Endothelial cell of umbilical vein (primary cell): Measurements from ENCODE around the gene UGT1A9. TPM values are rescaled to one million over a fixed set of nuclear protein-coding genes. Genes with fewer than 3 reads are reported as not detected.

Experiments used
- BruUV-seq: library from RNA; stranded (reverse); fragments of 400-500 nt; replicated peaks from 2 replicates; lab custom pipeline; 2021; lab: Mats Ljungman, UMichigan
- CTCF ChIA-PET: fragments of 300-600, 350-600 bp; sonication (Branson Sonifier 250); formaldehyde crosslinking; loops from one replicate; lab custom pipeline; 2021; ENCODE audit warnings: antibody characterized with exemption, inconsistent platforms; lab: Charles Lee
- POLR2A ChIA-PET: fragments of 300-600, 350-600 bp; sonication (Branson Sonifier 250); formaldehyde crosslinking; loops from one replicate; lab custom pipeline; 2021; ENCODE audit warnings: antibody characterized with exemption, inconsistent platforms; lab: Charles Lee
- DNase-seq: peaks from one replicate; pipeline ENCODE4 v3.0.0-alpha.2; 2011; ENCODE audit warnings: low read depth, low spot score
- FAIRE-seq: peaks from 2 replicates; lab custom pipeline; 2011; peaks lifted over from hg19 to GRCh38; lab: Jason Lieb, UNC
- H2AFZ ChIP-seq: 2 replicates; pipeline ENCODE4 v1.6.0; 2012; ENCODE audit warnings: low read depth, low read length, control low read depth, inconsistent platforms
- H3K27ac ChIP-seq: 2 replicates; pipeline ENCODE4 v1.5.1; 2011; ENCODE audit warnings: low read depth, mild to moderate bottlenecking, control low read depth, low read length, moderate library complexity; ENCODE audit not compliant: insufficient read depth
- H3K27me3 ChIP-seq, 2 experiments: 2 replicates each; pipeline versions ENCODE4 v1.6.0 to v1.6.1; 2011; ENCODE audit warnings: low read length in 2 of 2, mixed read lengths in 1 of 2; ENCODE audit not compliant: control insufficient read depth in 2 of 2, insufficient read depth in 2 of 2
- H3K36me3 ChIP-seq, 2 experiments: 2 replicates in 1 of 2; 3 replicates in 1 of 2; pipeline ENCODE4 v1.5.1; 2011; ENCODE audit warnings: low read length in 2 of 2, mild to moderate bottlenecking in 1 of 2, moderate library complexity in 1 of 2; ENCODE audit not compliant: control insufficient read depth in 2 of 2, insufficient read depth in 2 of 2; ENCODE audit errors: extremely low read depth in 1 of 2
- H3K4me1 ChIP-seq: 3 replicates; pipeline ENCODE4 v1.5.1; 2011; ENCODE audit warnings: mild to moderate bottlenecking, low read length; ENCODE audit not compliant: control insufficient read depth, insufficient read depth; ENCODE audit errors: extremely low read depth
- H3K4me2 ChIP-seq: 2 replicates; pipeline ENCODE4 v1.6.1; 2011; ENCODE audit warnings: low read length, control low read depth, mixed read lengths; ENCODE audit not compliant: insufficient read depth
- H3K4me3 ChIP-seq, 3 experiments: fragments of 200-600 bp in 1 of 3; sonication (generic), shearing (Covaris generic) in 1 of 3; replicated peaks in 1 of 3; 2 replicates each; pipeline ENCODE4 v1.5.1; 2011 to 2016; ENCODE audit warnings: control low read depth in 3 of 3, low read length in 3 of 3, mild to moderate bottlenecking in 2 of 3, inconsistent platforms in 1 of 3, low read depth in 1 of 3, moderate library complexity in 1 of 3; ENCODE audit not compliant: insufficient read depth in 1 of 3
- H3K79me2 ChIP-seq: 2 replicates; pipeline ENCODE4 v1.6.0; 2012; ENCODE audit warnings: low read length, inconsistent platforms; ENCODE audit not compliant: control insufficient read depth, insufficient read depth
- H3K9ac ChIP-seq: replicated peaks from 2 replicates; pipeline ENCODE3; 2011; ENCODE audit warnings: low read length, control low read depth; ENCODE audit not compliant: insufficient read depth; ENCODE audit errors: extremely low read depth
- H3K9me1 ChIP-seq: replicated peaks from 3 replicates; pipeline ENCODE4 v1.6.0; 2011; ENCODE audit warnings: mild to moderate bottlenecking, low read length; ENCODE audit not compliant: control insufficient read depth, insufficient read depth; ENCODE audit errors: extremely low read depth
- H3K9me3 ChIP-seq: replicated peaks from 2 replicates; pipeline ENCODE4 v1.5.1; 2012; ENCODE audit warnings: low read length, inconsistent platforms; ENCODE audit not compliant: control insufficient read depth, insufficient read depth
- H4K20me1 ChIP-seq: replicated peaks from 2 replicates; pipeline ENCODE3; 2011; ENCODE audit warnings: mild to moderate bottlenecking, low read length; ENCODE audit not compliant: control insufficient read depth, insufficient read depth; ENCODE audit errors: extremely low read depth
- EZH2 ChIP-seq: IDR thresholded peaks from 2 replicates; pipeline ENCODE4 v1.6.1; 2012; ENCODE audit warnings: borderline replicate concordance, low read depth, mild to moderate bottlenecking, moderate library complexity, low read length, inconsistent platforms; ENCODE audit not compliant: severe bottlenecking
- FOS ChIP-seq: IDR thresholded peaks from 2 replicates; pipeline ENCODE4 v1.6.1; 2011; ENCODE audit warnings: mild to moderate bottlenecking, low read length, moderate library complexity, borderline replicate concordance; ENCODE audit not compliant: insufficient read depth
- GATA2 ChIP-seq: IDR thresholded peaks from 2 replicates; pipeline ENCODE4 v1.7.0; 2011; ENCODE audit warnings: low read depth, mild to moderate bottlenecking, moderate library complexity, mixed read lengths, low read length; ENCODE audit not compliant: insufficient read length, insufficient read depth
- JUN ChIP-seq: IDR thresholded peaks from 2 replicates; pipeline ENCODE4 v1.6.1; 2011; ENCODE audit warnings: borderline replicate concordance, low read depth; ENCODE audit not compliant: insufficient read length, insufficient read depth
- MYC ChIP-seq: IDR thresholded peaks from one replicate; pipeline ENCODE4 v1.6.1; 2011; ENCODE audit warnings: mild to moderate bottlenecking, low read depth, low read length
- POLR2A ChIP-seq: IDR thresholded peaks from 2 replicates; pipeline ENCODE4 v1.6.1; 2012; ENCODE audit warnings: low read depth, mild to moderate bottlenecking, control low read depth, low read length
- POLR2AphosphoS5 ChIP-seq: IDR thresholded peaks from 2 replicates; pipeline ENCODE4 v1.6.1; 2012; ENCODE audit warnings: low read depth, mild to moderate bottlenecking, control low read depth, low read length, moderate library complexity; ENCODE audit not compliant: insufficient read depth
- dilution Hi-C: fragments of 300-500 bp; cut with MboI; formaldehyde crosslinking; loops from one replicate; pipeline ENCODE4 v1.15.0; 2019; ENCODE audit warnings: low sequenced_read_pairs; ENCODE audit not compliant: extremely low pct_ligation_motif_present
- intact Hi-C: fragments of 100-400 bp; cut with micrococcal nuclease; formaldehyde crosslinking; loops from one replicate; pipeline ENCODE4 v1.10.0; 2022
- polyA plus RNA-seq, 4 experiments: library from polyadenylated mRNA; depleted of rRNA in 3 of 4; stranded (reverse) in 3 of 4; unstranded in 1 of 4; fragments of >200 nt; gene quantifications; 2 replicates each; pipeline versions ENCODE4 v1.2.1 to v1.2.3, GENCODE V29; 2011 to 2012; ENCODE audit warnings: missing spikeins in 1 of 4
- total RNA-seq: library from RNA; stranded (reverse); gene quantifications from 2 replicates; pipeline ENCODE4 v1.2.3, GENCODE V29; 2021
- TF ChIP-seq, protein P1 (sequence below), 2 donors: IDR thresholded peaks; 1 replicate in 1 of 2; 2 replicates in 1 of 2; pipeline ENCODE4 v1.5.1; 2011; ENCODE audit warnings: low read length in 2 of 2, mild to moderate bottlenecking in 2 of 2, moderate library complexity in 2 of 2, control low read depth in 1 of 2, inconsistent platforms in 1 of 2, low read depth in 1 of 2; ENCODE audit not compliant: insufficient read depth in 1 of 2; ENCODE audit errors: extremely low read depth in 1 of 2
- TF ChIP-seq, protein P2 (sequence below): IDR thresholded peaks from 2 replicates; pipeline ENCODE4 v1.6.1; 2011; ENCODE audit not compliant: insufficient read depth, insufficient read length

UGT1A9 gene
- total and polyA plus RNA-seq, 2 donors (not counting 3 experiments of a cell fraction or from before 2014, with no cell fraction given), result not detected

DNA sequence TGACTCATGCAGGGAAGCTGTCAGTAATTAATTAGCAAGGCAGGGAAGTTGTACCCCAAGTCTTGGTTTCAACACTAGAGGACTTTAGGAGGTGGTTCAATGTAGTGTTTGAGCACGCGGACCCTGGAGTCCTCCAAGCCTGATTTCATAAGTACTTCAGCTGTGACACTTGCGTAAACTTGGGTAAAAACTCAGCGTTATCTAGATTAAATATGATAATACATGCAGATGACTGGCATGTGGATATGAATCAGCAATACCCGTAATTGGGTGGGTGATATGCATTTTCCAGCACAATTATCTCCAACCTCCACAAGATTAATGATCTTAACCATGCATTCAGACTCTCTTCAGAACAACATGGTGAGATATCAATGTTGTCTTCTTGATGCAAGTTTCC is 15.2 kb downstream of the UGT1A9 start:
- H3K9me1 ChIP-seq, result no peaks in the 10 kb centered on the region
- FAIRE-seq (no peak), DNase-seq (no peak)
- intact Hi-C loops, result no loop called here
- no TSS peak for BruUV-seq
- H3K4me3 ChIP-seq, result no peak overlapping the region
- no peak overlapping the region for H2AFZ ChIP-seq
- H3K9ac ChIP-seq, result no peak overlapping the region
- no peaks in the 10 kb centered on the region for H3K27me3 ChIP-seq
- ChIA-PET POLR2A (no interaction called here), CTCF (no interaction called here)
- TF ChIP-seq POLR2AphosphoS5 (no peak), MYC (no peak), POLR2A (no peak), GATA2 (no peak), EZH2 (no peak), JUN (no peak), FOS (no peak)
- TF ChIP-seq, protein P1, sequence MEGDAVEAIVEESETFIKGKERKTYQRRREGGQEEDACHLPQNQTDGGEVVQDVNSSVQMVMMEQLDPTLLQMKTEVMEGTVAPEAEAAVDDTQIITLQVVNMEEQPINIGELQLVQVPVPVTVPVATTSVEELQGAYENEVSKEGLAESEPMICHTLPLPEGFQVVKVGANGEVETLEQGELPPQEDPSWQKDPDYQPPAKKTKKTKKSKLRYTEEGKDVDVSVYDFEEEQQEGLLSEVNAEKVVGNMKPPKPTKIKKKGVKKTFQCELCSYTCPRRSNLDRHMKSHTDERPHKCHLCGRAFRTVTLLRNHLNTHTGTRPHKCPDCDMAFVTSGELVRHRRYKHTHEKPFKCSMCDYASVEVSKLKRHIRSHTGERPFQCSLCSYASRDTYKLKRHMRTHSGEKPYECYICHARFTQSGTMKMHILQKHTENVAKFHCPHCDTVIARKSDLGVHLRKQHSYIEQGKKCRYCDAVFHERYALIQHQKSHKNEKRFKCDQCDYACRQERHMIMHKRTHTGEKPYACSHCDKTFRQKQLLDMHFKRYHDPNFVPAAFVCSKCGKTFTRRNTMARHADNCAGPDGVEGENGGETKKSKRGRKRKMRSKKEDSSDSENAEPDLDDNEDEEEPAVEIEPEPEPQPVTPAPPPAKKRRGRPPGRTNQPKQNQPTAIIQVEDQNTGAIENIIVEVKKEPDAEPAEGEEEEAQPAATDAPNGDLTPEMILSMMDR (IDR thresholded peaks at IDR 0.05; ENCODE audit: extremely low read depth in 1 of 2, insufficient read depth in 1 of 2, low read depth in 1 of 2, low read length in 2 of 2), result no peak
- TF ChIP-seq, protein P2, sequence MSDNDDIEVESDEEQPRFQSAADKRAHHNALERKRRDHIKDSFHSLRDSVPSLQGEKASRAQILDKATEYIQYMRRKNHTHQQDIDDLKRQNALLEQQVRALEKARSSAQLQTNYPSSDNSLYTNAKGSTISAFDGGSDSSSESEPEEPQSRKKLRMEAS, result no peak
- H3K79me2 ChIP-seq, result no peaks in the 10 kb centered on the region
- no peak overlapping the region for H3K4me2 ChIP-seq
- no peaks in the 10 kb centered on the region for H3K9me3 ChIP-seq
- H4K20me1 ChIP-seq, result no peaks in the 10 kb centered on the region
- H3K36me3 ChIP-seq, result no peaks in the 10 kb centered on the region
- dilution Hi-C loops, result no loop called here
- H3K4me1 ChIP-seq, result peaks cover 17% of the 10 kb centered on the region
- H3K27ac ChIP-seq, result no peak overlapping the region
